ENCODE results near the gene SCO1. TPM values are rescaled to one million over a fixed set of nuclear protein-coding genes. Genes with fewer than 3 reads are reported as not detected.

The SCO1 gene
- total RNA-seq, 1 experiment from 2014 or later: 28.0 TPM

DNA sequence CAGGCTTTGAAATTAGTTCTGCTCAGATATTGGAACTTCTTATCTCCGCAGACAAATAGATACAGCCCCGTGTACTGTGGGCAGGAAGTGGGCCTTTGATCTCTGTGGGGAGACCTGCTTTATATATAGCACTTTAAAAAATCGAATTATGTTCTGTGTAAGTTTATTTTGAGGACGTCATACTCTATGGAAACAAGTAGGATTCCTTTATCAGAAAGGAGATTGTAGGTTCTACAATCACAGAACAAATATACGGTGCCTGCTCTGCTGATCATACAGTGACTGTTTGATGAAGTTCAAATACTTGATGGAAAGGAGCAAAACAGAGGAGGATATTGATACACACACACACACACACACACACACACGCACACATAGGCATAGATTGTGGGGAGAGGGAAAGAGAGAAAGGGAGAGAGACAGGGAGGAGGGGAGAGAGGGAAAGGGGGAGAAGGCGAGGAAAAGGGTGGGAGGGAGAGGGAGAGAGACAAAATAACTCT lies 47.2 kb upstream of the SCO1 start:
- H3K9me3 ChIP-seq (ENCODE audit: control insufficient read depth, insufficient read depth, low read depth, low read length): no peaks in the 10 kb centered on the region
- intact Hi-C loops (cut with micrococcal nuclease; ENCODE audit: unreplicated experiment): no loop called here
- H3K27me3 ChIP-seq (ENCODE audit: control insufficient read depth, insufficient read depth, low read length): no peaks in the 10 kb centered on the region
- no peaks in the 10 kb centered on the region for H3K36me3 ChIP-seq (ENCODE audit: control insufficient read depth, insufficient read depth, low read length)
- no peaks in the 10 kb centered on the region for H3K4me1 ChIP-seq (ENCODE audit: control insufficient read depth, insufficient read depth, low read length)
- no TSS peak for BruUV-seq (replicated peaks)
- ATAC-seq (no peak), DNase-seq (ENCODE audit: low read depth, low spot score) (no peak)
- ChIA-PET CTCF (no interaction called here), POLR2A (no interaction called here)
- H3K27ac ChIP-seq (ENCODE audit: low read length): no peak overlapping the region
- TF ChIP-seq, protein P1, sequence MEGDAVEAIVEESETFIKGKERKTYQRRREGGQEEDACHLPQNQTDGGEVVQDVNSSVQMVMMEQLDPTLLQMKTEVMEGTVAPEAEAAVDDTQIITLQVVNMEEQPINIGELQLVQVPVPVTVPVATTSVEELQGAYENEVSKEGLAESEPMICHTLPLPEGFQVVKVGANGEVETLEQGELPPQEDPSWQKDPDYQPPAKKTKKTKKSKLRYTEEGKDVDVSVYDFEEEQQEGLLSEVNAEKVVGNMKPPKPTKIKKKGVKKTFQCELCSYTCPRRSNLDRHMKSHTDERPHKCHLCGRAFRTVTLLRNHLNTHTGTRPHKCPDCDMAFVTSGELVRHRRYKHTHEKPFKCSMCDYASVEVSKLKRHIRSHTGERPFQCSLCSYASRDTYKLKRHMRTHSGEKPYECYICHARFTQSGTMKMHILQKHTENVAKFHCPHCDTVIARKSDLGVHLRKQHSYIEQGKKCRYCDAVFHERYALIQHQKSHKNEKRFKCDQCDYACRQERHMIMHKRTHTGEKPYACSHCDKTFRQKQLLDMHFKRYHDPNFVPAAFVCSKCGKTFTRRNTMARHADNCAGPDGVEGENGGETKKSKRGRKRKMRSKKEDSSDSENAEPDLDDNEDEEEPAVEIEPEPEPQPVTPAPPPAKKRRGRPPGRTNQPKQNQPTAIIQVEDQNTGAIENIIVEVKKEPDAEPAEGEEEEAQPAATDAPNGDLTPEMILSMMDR (IDR thresholded peaks at IDR 0.05): no peak
- TF ChIP-seq TCF7L2 (IDR thresholded peaks at IDR 0.05; ENCODE audit: low read depth, low read length) (no peak), SIN3A (IDR thresholded peaks at IDR 0.05; ENCODE audit: borderline replicate concordance, insufficient read depth, low read depth, low read length) (no peak), POLR2AphosphoS5 (IDR thresholded peaks at IDR 0.05; ENCODE audit: low read depth, low read length) (no peak)
- TF ChIP-seq, protein P2, sequence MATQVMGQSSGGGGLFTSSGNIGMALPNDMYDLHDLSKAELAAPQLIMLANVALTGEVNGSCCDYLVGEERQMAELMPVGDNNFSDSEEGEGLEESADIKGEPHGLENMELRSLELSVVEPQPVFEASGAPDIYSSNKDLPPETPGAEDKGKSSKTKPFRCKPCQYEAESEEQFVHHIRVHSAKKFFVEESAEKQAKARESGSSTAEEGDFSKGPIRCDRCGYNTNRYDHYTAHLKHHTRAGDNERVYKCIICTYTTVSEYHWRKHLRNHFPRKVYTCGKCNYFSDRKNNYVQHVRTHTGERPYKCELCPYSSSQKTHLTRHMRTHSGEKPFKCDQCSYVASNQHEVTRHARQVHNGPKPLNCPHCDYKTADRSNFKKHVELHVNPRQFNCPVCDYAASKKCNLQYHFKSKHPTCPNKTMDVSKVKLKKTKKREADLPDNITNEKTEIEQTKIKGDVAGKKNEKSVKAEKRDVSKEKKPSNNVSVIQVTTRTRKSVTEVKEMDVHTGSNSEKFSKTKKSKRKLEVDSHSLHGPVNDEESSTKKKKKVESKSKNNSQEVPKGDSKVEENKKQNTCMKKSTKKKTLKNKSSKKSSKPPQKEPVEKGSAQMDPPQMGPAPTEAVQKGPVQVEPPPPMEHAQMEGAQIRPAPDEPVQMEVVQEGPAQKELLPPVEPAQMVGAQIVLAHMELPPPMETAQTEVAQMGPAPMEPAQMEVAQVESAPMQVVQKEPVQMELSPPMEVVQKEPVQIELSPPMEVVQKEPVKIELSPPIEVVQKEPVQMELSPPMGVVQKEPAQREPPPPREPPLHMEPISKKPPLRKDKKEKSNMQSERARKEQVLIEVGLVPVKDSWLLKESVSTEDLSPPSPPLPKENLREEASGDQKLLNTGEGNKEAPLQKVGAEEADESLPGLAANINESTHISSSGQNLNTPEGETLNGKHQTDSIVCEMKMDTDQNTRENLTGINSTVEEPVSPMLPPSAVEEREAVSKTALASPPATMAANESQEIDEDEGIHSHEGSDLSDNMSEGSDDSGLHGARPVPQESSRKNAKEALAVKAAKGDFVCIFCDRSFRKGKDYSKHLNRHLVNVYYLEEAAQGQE (IDR thresholded peaks at IDR 0.05; ENCODE audit: insufficient read depth in 1 of 2, low read depth in 2 of 2, low read length in 1 of 2): no peak
- in situ Hi-C loops (cut with HindIII; ENCODE audit: low pct_unique_long_range_greater_than_20kb, low sequenced_read_pairs): no loop called here
- H3K4me3 ChIP-seq (ENCODE audit: low read depth in 2 of 2, low read length in 2 of 2): no peak overlapping the region

DNA sequence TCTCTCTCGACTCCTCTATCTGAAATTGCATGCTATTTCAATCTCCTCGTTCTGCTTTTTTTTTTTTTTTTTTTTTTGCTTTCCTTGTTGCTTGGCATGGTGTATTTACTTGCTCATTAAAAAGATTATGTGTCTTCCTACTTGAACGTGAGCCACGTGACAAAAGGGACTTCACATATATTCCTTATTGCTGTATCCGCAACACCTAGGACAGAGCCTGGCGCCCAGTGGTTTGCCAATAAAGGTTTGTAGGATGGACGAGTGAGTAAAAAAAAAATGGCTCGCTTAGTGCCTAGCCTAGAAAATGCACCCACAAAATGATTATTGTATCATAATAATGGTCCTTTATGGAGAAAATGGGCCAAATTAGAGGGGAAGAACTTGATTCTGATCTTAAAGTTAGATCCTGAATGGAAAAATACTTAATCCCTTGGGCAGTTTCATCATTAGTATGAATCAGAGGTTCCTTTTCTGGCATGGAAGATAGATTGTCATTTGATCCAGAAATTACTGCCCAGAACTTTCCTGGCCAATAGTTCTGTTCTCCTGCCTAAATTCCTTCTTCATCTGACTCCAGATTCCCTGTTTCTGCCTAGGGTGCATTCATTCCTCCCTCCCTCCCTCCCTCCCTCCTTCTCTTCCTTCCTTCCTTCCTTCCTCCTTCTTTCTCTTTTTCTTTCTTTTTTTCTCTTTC lies 46.1 kb upstream of the SCO1 start:
- Histone ChIP-seq H3K4me1 (ENCODE audit: control insufficient read depth, insufficient read depth, low read length) (no peaks in the 10 kb centered on the region), H3K36me3 (ENCODE audit: control insufficient read depth, insufficient read depth, low read length) (no peaks in the 10 kb centered on the region), H3K4me3 (ENCODE audit: low read depth in 2 of 2, low read length in 2 of 2) (no peak overlapping the region), H3K9me3 (ENCODE audit: control insufficient read depth, insufficient read depth, low read depth, low read length) (no peaks in the 10 kb centered on the region), H3K27ac (ENCODE audit: low read length) (no peak overlapping the region), H3K27me3 (ENCODE audit: control insufficient read depth, insufficient read depth, low read length) (no peaks in the 10 kb centered on the region)
- in situ Hi-C loops (cut with HindIII; ENCODE audit: low pct_unique_long_range_greater_than_20kb, low sequenced_read_pairs): no loop called here
- intact Hi-C loops (cut with micrococcal nuclease; ENCODE audit: unreplicated experiment): no loop called here
- BruUV-seq (replicated peaks): no TSS peak
- DNase-seq (ENCODE audit: low read depth, low spot score) (no peak), ATAC-seq (no peak)
- no peak for TF ChIP-seq POLR2AphosphoS5 (IDR thresholded peaks at IDR 0.05; ENCODE audit: low read depth, low read length)
- ChIA-PET POLR2A (no interaction called here), CTCF (no interaction called here)

DNA sequence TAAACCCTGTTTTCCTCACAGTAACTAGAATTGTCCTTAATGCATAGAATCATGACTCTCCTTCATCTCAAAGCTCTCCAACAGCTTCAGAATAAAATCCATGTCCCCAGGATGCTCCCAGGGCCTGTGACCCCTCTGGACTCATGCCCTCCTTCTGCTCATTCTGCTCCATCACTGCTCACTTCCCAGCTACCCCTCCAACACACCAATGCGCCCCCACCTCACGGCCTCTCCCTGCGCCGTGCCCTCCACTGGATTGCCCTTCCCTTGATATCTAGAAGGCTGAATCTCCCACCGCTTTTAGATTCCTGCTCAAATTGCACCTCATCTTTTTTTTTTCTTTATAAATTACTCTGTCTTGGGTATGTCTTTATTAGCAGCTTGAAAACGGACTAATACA lies 45.1 kb upstream of the SCO1 start:
- no peak for DNase-seq (ENCODE audit: low read depth, low spot score)
- ChIA-PET CTCF (no interaction called here), POLR2A (no interaction called here)

More for the DNA sequence above, 45.1 kb upstream of the SCO1 start:
- no peaks in the 10 kb centered on the region for H3K4me1 ChIP-seq (ENCODE audit: control insufficient read depth, insufficient read depth, low read length)
- H3K9me3 ChIP-seq (ENCODE audit: control insufficient read depth, insufficient read depth, low read depth, low read length): no peaks in the 10 kb centered on the region
- no peak for ATAC-seq
- no peaks in the 10 kb centered on the region for H3K27me3 ChIP-seq (ENCODE audit: control insufficient read depth, insufficient read depth, low read length)
- no peak overlapping the region for H3K27ac ChIP-seq (ENCODE audit: low read length)
- no peak for TF ChIP-seq POLR2AphosphoS5 (IDR thresholded peaks at IDR 0.05; ENCODE audit: low read depth, low read length)
- no peak for TF ChIP-seq TCF7L2 (IDR thresholded peaks at IDR 0.05; ENCODE audit: low read depth, low read length)
- TF ChIP-seq, protein P1 (IDR thresholded peaks at IDR 0.05): no peak
- TF ChIP-seq SIN3A (IDR thresholded peaks at IDR 0.05; ENCODE audit: borderline replicate concordance, insufficient read depth, low read depth, low read length): no peak
- TF ChIP-seq, protein P2 (IDR thresholded peaks at IDR 0.05; ENCODE audit: insufficient read depth in 1 of 2, low read depth in 2 of 2, low read length in 1 of 2): no peak
- intact Hi-C loops (cut with micrococcal nuclease; ENCODE audit: unreplicated experiment): no loop called here
- in situ Hi-C loops (cut with HindIII; ENCODE audit: low pct_unique_long_range_greater_than_20kb, low sequenced_read_pairs): no loop called here
- no TSS peak for BruUV-seq (replicated peaks)
- H3K4me3 ChIP-seq (ENCODE audit: low read depth in 2 of 2, low read length in 2 of 2): no peak overlapping the region
- no peaks in the 10 kb centered on the region for H3K36me3 ChIP-seq (ENCODE audit: control insufficient read depth, insufficient read depth, low read length)

All from Panc1 (cell line).